Activated CD4-positive, alpha-beta T cell treated with anti-CD3 and anti-CD28 coated beads, Interleukin-2, amount 50 U/mL, for 24 hours (primary cell): ENCODE measurements around the gene KNDC1.
"Not testable (repeated sequence)": the region's sequence is repeated elsewhere in the genome, so short reads cannot be mapped to it uniquely, and the experiment has no call there.

Experiments
- DNase-seq, 2 donors: peaks; one replicate each; pipeline ENCODE4 v3.0.0-alpha.2; 2020; ENCODE audit warnings: low read depth in 1 of 2, low spot score in 1 of 2

Gene KNDC1

GRCh38 chr10:133221331-133221730, 61.3 kb downstream of the KNDC1 start:
- no peak for DNase-seq

- DNase-seq, result not testable (repeated sequence)
Observed at GRCh38 chr10:133221756-133222155, 61.7 kb downstream of the KNDC1 start.

GRCh38 chr10:133224076-133224475, 64.1 kb downstream of the KNDC1 start:
- DNase-seq, result no peak

- DNase-seq, result no peak
Observed at GRCh38 chr10:133224756-133225372, 64.8 kb downstream of the KNDC1 start.

- DNase-seq, result no peak
Observed at GRCh38 chr10:133225707-133226191, 65.7 kb downstream of the KNDC1 start.

GRCh38 chr10:133226251-133226808, 66.3 kb downstream of the KNDC1 start:
- no peak for DNase-seq

GRCh38 chr10:133227256-133227655, 67.2 kb downstream of the KNDC1 start:
- no peak for DNase-seq

GRCh38 chr10:133229265-133230043, 69.4 kb downstream of the KNDC1 start:
- no peak for DNase-seq

GRCh38 chr10:133230044-133230361, 70.0 kb downstream of the KNDC1 start, which contains the start of gene UTF1:
Gene UTF1, plus strand, starts transcription at chr10:133230217. Its CDS starts 72 bp downstream, at chr10:133230289.
- DNase-seq, result no peak

- no peak for DNase-seq
Observed at GRCh38 chr10:133230387-133231195, 70.6 kb downstream of the KNDC1 start.

- no peak for DNase-seq
Observed at GRCh38 chr10:133231244-133231945, 71.4 kb downstream of the KNDC1 start.

- no peak for DNase-seq
Observed at GRCh38 chr10:133231946-133232574, 72.0 kb downstream of the KNDC1 start.

GRCh38 chr10:133234796-133235195, 74.8 kb downstream of the KNDC1 start:
- DNase-seq, result not testable (repeated sequence)

GRCh38 chr10:133235265-133235855, 75.3 kb downstream of the KNDC1 start:
- no peak for DNase-seq

- DNase-seq, result no peak
Observed at GRCh38 chr10:133235932-133236331, 75.9 kb downstream of the KNDC1 start.

- no peak for DNase-seq
Observed at GRCh38 chr10:133236401-133237240, 76.6 kb downstream of the KNDC1 start.

GRCh38 chr10:133237241-133237587, 77.2 kb downstream of the KNDC1 start:
- DNase-seq, result no peak

GRCh38 chr10:133237588-133238465, 77.8 kb downstream of the KNDC1 start, which contains the start of gene VENTX:
Gene VENTX, plus strand, starts transcription at chr10:133237855. Its CDS starts 60 bp downstream, at chr10:133237915.
- DNase-seq, result no peak
